HPDE6-E6E7 (cell line): ENCODE measurements around the gene KPTN.
"Not testable (repeated sequence)": the region's sequence is repeated elsewhere in the genome, so short reads cannot be mapped to it uniquely, and the experiment has no call there.

ENCODE experiments used
- DNase-seq: peaks from one replicate; pipeline ENCODE4 v3.0.0; 2011; ENCODE audit warnings: missing footprints; ENCODE audit errors: extremely low spot score

KPTN gene

GRCh38 chr19:47492137-47492533 lies 8.1 kb upstream of the KPTN start:
- DNase-seq, result no peak

DNA sequence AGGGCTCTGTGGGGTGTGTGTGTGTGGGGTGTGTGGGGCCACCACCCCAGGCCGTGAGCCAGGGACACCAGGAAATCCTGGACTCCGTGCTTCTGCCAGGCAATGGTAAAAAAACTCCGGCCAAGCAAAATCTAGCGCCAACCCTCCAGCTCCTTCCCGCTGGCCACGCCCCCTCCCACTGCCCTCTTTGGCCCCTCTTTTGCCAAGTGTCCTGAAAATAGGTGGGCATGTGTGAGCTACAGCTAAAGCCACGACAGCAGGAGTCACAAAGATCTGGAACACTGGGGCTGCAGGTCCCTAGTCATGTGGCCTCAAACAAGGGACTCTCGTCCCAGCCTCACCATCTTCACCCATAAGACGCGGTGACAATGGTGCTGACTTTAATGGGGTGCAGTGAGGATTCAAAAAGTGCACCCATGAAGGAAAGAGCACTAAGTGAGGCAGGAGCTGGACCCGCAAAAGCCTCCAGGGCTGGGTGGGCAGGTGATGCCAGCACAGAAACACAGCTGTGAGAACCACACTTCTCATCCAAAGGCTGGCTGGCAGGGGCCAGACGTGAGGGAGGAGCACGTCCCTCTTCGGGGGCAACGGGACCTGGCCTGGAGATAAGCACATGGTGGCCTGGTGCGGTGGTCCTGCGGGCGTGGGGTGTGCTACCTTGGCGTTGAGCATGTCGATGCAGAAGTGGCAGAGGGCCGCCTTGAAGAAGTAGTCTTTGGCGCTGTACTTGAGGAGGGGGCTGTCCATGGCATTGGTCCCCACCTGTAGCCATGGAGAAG lies 7.5 kb upstream of the KPTN start:
- no peak for DNase-seq

DNA sequence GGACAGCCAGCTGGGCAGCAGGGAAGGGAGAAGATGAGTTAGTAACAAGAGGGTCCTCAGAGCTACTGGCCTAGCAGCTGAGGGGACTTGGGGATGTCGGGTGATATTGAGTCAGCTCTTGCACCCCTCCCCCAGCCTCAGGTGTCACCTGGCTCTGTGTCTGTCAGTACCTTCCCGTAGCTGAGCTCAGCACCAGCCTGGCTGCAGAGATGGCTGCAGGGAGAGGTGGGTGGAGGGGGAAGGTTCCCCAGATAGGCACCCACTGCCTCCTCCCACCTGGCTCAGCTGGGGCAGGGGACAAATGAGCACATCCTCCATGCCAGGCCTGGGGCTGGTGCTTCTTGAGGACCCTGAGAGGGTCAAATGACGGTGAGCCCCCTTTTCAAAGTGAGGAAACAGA lies 6.8 kb upstream of the KPTN start:
- no peak for DNase-seq

- no peak for DNase-seq
Observed at GRCh38 chr19:47490031-47490430, 6.0 kb upstream of the KPTN start.

- DNase-seq, result no peak
Observed at GRCh38 chr19:47489072-47489914, 5.3 kb upstream of the KPTN start.

DNA sequence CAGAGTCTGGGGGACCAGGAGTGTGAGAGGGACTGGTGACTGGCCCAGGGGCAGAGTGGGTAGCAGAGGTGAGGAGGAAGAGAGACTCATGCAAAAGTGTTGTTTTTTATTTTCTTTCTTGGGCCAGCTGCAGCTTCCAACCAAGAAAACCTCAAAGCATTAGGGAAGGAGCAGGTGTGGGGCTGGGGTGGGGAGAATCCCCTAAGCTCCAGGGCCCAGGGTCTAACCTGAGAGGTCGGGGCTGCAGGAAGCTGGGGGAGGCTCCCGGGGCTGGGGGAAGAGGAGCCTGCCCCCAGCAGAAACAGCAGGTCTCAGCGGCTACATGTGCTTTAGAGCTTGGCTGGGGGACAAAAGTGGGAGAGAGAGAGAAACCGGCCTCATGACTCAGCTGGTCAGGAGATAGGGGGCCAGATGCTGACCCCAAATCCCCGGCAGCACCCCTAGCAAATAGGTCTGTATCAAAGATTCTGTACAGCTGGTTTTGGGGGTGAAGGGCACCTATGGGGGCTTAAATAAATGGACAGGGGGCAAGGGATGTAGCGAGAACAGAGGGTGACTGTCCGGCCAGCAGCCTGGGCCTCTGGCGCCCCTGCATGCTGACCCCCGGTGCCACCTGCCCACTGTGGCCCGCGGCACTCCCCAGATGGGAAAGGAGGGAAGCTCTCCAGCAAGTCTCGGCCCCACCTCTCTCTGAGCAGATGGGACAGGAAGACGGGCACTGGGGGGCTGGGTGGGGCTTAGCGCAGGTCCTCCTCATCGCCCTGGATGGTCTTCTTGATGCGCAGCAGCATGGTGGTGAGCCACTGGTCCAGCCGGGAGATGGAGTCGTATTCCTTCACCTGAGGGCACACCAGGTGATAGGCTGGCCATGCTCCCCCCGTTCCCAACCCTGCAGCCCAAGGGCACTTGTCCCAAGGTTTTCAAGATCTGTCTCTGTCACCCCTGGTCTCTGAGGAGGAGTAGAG lies 3.8 kb upstream of the KPTN start:
- DNase-seq, result no peak

- DNase-seq, result no peak
Observed at GRCh38 chr19:47486900-47487299, 2.9 kb upstream of the KPTN start.

GRCh38 chr19:47486220-47486619 lies 2.2 kb upstream of the KPTN start:
- DNase-seq, result not testable (repeated sequence)

GRCh38 chr19:47485210-47485609 lies 1.2 kb upstream of the KPTN start:
- DNase-seq, result no peak

- no peak for DNase-seq
Observed at GRCh38 chr19:47483200-47483599, 819 bp downstream of the KPTN start.

- DNase-seq, result no peak
Observed at GRCh38 chr19:47481460-47482052, 2.5 kb downstream of the KPTN start.

DNA sequence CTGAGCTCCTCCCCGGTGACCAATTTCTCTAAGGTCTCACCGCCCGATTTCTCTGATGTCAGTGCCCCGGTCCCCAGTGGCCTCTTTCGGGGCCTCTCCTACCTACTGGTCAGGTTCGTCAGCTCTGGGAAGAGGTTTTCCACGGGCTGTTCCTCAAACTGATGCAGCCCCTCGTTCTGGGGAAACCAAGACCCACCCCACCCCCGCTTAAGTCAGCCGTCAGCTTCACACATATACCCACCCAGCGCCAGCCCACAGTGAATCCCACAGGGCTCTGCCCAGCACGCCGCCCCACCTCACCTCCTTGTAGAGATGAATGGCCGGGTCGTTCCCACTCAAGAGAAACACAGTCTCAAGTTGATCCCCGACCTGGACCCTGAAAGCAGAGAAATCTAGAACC lies 3.4 kb downstream of the KPTN start:
- DNase-seq, result no peak

- no peak for DNase-seq
Observed at GRCh38 chr19:47479701-47480503, 4.1 kb downstream of the KPTN start.

GRCh38 chr19:47476438-47476972 lies 7.5 kb downstream of the KPTN start:
- no peak for DNase-seq

- DNase-seq, result no peak
Observed at GRCh38 chr19:47475465-47475864, 8.6 kb downstream of the KPTN start.

DNA sequence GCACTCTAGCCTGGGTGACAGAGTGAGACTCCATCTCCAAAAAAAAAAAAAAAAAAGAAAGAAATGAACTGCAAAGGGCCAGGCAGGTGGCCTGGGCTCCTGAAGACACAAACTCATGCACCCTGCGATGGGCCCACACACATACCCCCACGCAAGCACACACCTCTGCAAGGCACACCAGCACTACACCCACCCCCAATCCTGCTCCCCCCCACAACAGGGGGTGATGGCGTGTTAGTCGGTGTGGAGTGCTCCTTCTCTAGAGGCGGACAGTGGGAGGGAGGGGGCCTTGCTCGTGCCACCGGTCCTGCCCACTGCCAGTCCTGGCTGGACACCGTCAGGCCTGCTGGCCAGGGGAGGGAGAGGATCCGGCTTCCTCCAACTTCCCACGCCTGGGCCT lies 10.7 kb downstream of the KPTN start:
- DNase-seq, result no peak

- DNase-seq, result peak; percentile 38
Observed at GRCh38 chr19:47471733-47472457, 12.1 kb downstream of the KPTN start, which contains the start of gene SLC8A2. SLC8A2 (minus strand) TSS chr19:47471893; CDS start chr19:47466403, 5,490 bp downstream.

- DNase-seq, result no peak
Observed at GRCh38 chr19:47471381-47471732, 12.7 kb downstream of the KPTN start.

DNA sequence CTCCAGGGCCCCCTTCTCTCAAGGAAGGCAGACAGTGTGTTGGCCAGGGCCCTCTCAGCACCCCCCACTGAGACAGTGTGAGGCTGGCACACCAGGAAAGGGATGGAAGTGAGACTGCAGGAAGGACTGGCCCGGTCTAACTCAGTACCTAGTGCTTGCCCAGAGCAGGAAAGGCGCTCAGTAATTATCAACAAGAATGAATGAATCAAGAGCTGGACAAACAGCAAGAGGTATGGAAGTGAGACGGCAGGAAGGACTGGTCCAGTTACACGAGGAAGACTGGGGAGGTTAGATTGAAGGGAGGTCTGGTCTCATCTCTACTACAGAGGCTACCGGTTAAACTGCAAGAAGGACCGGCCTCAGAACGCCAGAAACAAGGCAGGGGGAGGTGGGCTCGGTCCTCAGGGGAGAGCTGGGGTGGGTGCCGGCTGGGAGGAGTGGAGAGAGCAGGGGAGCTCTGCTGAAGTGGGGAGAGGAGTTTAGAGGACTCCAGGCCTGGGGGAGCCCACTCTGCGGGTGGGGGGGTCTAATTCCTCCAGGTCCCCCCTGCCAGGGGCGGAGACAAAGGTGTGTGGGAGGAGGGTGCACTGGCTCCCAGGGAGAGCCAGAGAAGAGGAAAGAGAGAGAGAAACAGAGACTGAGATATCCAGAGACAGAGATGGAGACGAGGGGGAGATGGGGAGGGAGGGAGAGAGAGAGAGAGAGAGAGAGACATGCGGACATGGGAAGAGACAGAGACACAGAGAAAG lies 13.4 kb downstream of the KPTN start:
- DNase-seq, result no peak
